AG20443 (cell line): ENCODE results near the gene RASA3.

ENCODE experiments used
- DNase-seq: peaks from one replicate; pipeline ENCODE4 v3.0.0; 2012; ENCODE audit warnings: low spot score, mixed read lengths

The RASA3 gene

DNA sequence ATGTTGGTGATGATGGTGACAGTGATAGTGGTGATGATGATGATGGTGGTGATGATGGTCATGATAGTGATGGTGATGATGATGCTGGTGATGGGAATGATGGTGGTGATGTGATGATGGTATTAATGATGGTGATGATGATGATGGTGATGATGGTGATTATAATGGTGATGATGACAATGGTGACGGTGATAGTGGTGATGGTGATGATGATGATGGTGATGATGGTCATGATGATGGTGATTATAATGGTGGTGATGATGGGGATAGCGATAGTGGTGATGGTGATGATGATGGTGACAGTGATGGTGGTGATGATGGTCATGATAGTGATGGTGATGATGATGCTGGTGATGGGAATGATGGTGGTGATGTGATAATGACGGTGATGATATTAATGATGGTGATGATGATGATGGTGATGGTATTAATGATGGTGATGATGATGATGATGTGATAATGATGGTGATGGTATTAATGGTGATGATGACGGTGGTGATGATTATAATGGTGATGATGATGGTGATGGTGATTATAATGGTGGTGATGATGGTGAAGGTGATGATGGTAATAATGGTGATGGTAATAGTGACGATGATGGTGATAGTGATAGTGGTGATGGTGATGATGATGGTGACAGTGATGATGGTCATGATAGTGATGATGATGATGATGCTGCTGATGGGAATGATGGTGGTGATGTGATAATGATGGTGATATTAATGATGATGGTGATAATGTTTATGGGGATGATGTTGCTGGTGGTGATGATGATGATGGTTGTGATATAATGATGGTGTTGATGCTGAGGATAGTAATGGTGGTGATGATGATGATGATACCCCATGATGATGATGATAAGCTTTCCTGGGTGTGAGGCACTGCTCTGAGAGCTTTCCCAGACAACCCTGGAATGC is 166.2 kb downstream of the RASA3 start:
- DNase-seq, result no peak

- DNase-seq, result no peak
Observed at GRCh38 chr13:113965383-113965874, 167.0 kb downstream of the RASA3 start.

GRCh38 chr13:113964251-113964995 is 168.0 kb downstream of the RASA3 start:
- DNase-seq, result no peak

GRCh38 chr13:113963376-113963775 is 169.0 kb downstream of the RASA3 start:
- DNase-seq, result no peak

- DNase-seq, result no peak
Observed at GRCh38 chr13:113962975-113963374, 169.4 kb downstream of the RASA3 start.

- DNase-seq, result no peak
Observed at GRCh38 chr13:113962386-113962785, 170.0 kb downstream of the RASA3 start.

DNA sequence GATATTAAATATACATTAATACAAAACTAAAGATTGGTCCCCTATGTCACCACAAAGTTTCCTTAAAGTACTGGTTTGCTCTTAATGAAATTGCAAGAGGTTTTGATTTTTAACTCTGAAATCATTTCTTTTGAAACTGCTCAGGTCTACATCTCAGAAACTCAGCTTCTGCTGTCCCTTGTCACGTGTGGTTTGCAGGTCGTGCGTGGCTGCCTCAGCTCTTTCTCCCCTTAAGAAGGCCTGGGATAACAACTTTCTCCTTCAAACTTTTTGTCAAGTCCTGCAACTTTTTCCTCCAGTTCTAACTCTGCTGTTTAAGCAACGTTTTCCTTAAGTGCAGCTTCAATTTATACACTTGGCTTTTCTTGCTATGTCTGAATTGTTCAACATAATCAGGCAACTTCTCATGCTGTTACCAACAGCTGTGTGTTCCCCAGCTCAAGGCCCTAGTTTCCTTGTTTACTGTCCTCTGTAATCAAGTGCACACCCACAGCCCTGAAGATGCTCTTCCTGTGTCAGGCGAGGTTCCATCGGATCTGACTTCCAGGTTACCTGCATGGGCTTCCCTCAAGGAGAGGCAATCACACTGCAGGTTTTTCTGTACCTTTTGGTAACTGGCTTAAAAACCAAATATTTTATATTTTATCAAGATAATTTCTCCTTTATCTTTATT is 172.0 kb downstream of the RASA3 start:
- DNase-seq, result no peak

- no peak for DNase-seq
Observed at GRCh38 chr13:113959198-113959597, 173.2 kb downstream of the RASA3 start.

GRCh38 chr13:113958373-113958772 is 174.1 kb downstream of the RASA3 start:
- DNase-seq, result no peak

DNA sequence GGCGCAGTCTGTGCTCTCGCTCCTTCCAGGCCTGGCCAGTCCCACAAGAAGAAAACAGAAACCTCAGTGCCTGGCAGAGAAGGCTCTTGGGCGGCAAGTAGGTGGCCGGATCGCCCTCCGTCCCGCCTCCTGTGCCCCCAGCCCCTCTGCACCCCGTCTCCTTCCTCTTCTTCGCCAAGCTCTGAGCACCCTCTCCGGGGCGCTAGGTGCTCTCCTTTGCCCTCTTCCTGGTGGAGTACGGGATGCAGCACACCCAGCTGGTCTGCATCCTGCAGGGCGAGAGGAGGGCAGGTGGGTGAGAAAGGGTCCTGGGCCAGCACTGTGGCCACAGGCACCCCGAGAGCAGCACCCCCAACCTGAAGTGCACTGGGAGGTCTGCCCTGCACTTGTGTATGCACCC is 175.9 kb downstream of the RASA3 start:
- no peak for DNase-seq

- no peak for DNase-seq
Observed at GRCh38 chr13:113955691-113956090, 176.7 kb downstream of the RASA3 start.

- DNase-seq, result no peak
Observed at GRCh38 chr13:113955235-113955634, 177.2 kb downstream of the RASA3 start.

DNA sequence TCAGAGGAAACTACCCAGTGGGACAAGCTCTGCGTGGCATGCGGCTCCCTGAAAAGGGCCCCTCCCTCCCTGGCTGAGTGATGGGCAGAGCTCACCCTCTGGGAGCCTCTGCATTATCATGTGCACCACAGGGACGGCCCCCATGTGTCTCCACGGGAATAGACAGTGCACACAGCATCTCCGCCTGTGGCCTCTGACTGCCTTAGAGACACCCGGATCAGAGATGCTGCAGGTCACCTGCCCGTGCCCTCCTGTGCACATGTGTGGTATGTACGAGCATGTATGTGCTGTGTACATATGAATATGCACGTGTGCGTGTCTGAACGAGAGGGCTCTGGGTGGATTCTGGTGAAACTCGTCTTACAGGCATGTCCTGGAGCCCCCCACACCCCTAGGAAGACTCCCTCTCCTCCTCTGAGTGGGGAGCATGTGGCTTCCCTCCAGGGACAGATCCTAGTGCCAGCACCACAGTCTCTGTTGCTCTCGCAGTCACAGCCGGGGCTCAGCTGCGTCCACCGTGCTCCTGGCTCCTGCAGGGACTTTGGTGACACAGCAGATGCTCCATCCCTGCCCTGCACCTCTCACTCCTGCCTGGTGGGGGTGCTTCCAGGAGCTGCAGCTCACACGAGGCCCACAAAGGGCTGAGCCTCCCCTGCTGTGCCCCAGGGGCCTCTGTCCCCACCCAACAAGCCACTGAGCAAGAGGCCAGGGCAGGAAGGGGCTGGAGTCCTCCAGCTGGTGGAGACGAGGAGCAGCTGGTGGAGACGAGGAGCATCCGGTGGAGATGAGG is 178.2 kb downstream of the RASA3 start:
- no peak for DNase-seq

DNA sequence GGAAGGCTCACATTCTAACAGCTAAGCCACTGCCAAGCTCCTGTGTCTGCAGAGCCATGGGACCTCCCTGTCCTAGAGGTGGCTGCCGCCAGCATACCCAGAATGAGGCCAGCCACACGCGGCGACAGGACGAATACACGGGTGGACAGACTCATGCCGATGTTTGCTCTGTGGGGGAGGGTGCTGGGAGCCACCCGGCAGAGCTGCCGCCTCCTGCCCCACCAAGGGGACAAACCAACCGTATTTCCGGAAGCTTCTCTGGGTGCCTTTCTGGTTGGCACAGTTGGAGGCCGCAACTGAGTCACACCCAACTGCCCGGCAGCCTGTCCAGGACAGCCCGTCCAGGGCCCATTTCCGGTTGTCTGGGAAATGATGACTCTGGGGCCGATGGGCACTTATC is 178.9 kb downstream of the RASA3 start:
- no peak for DNase-seq

GRCh38 chr13:113952983-113953520 is 179.4 kb downstream of the RASA3 start:
- no peak for DNase-seq

DNA sequence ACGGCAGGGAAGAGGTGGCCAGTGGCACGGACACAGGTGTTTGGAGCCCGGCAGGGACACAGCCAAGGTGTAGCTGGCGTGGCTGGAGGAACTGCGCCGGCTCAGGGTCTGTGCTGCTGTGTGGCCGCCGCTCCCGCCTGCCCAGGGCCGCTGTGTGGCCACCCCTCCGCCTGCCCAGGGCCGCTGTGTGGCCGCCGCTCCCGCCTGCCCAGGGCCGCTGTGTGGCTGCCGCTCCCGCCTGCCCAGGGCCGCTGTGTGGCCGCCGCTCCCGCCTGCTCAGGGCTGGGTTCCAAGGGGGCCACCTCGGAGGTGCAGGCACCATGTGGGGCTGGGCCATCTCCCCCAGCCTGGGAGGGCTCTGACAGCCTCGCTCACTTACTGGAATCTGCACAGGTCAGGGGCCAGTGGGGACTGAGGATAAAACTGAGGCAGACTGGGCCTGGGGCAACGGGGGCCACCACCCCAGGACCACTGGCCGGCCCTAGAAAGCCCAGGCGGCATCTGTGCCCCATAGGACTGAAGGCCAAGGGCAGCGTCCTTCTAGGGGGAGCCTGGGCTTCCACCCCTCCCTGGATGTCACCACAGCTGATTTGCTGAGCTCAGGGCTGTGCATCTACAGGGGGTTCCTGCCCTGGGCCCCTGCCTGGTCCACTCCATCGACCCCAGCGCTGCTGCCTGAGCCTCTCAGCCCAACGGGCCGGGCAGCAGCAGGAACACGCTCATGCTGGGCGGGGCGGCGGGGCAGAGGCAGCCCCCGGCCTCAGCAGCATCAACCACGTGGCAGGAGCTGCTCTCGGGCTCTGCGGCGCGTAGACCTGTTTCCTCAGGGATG is 180.1 kb downstream of the RASA3 start:
- DNase-seq, result no peak

- DNase-seq, result peak; percentile 95
Observed at GRCh38 chr13:113951246-113951999, 181.0 kb downstream of the RASA3 start.

DNA sequence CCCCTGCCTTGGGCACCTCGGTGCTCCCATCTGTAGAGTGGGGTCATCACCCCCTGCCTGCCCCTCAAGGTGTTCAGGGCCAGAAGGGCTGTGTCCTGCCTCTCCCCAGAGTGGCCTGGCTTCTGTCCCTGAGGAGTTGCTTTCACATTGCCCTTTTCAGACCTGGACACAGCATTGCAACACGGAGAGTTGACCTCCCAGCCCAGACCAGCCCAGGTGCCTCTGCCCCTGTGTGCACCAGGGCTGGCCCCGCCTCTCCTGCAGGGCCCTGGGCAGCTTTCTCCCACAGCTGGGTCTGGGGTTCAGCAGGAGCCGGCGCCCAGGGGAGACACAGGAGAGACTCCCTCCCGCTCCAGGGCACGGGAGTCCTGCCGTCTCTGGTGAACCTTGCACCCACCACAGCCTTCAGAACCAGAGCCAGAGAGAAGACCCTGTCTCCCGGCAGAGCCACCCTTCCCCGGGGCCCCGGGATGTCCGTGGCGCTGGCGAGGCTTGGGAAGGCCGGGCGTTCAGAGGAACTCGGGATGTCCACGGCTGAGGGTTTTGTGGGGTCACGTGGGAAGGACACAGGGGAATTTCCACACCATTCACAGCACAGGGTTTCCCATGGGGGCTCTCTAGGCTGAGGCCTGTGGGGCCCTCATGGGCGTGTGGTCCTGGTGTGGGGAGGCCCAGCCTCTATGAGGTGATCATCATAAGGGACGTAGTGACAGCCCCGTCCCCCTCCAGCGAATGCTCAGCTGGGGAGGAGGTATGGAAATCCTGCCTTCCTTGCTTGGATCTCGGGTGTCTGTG is 181.8 kb downstream of the RASA3 start:
- DNase-seq, result no peak

DNA sequence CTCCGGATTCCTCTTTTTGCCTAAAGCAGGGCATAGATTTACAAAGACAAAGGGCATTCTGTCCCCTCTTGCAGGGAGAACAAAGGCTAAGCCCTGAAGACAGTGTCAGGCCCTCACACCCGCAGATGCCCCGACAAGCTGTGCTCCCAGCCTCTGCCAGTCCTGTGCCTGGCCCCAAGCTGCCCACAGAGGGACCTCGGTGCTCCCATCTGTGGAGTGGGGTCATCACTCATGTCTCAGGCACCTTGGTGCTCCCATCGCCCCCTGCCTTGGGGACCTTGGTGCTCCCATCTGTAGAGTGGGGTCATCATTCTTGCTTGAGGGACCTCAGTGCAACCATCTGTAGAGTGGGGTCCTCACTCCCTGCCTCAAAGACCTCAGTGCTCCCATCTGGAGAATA is 182.9 kb downstream of the RASA3 start:
- DNase-seq, result no peak
